ENCODE measurements around the gene PRRT1.
"Not testable (repeated sequence)": the region's sequence is repeated elsewhere in the genome, so short reads cannot be mapped to it uniquely, and the experiment has no call there.

PRRT1 gene

GRCh38 chr6:32117461-32117860 is 34.3 kb downstream of the PRRT1 start:
- DNase-seq, result no peak

GRCh38 chr6:32116674-32117073 is 35.1 kb downstream of the PRRT1 start:
- DNase-seq, result no peak

- no peak for DNase-seq
Observed at GRCh38 chr6:32115623-32116022, 36.1 kb downstream of the PRRT1 start.

- DNase-seq, result no peak
Observed at GRCh38 chr6:32114796-32115195, 36.9 kb downstream of the PRRT1 start.

GRCh38 chr6:32113386-32114352 is 38.1 kb downstream of the PRRT1 start:
- no peak for DNase-seq

GRCh38 chr6:32112431-32112980 is 39.2 kb downstream of the PRRT1 start:
- DNase-seq, result no peak

GRCh38 chr6:32111424-32112066 is 40.2 kb downstream of the PRRT1 start:
- DNase-seq, result no peak

GRCh38 chr6:32110632-32111031 is 41.1 kb downstream of the PRRT1 start:
- no peak for DNase-seq

GRCh38 chr6:32109765-32110160 is 42.0 kb downstream of the PRRT1 start:
- DNase-seq, result no peak

GRCh38 chr6:32109114-32109764 is 42.5 kb downstream of the PRRT1 start, which contains the start of gene TNXB:
Gene TNXB (minus strand): TSS chr6:32109338. CDS start chr6:32098198, 11,140 bp downstream.
- DNase-seq, result no peak

GRCh38 chr6:32108727-32109113 is 43.0 kb downstream of the PRRT1 start:
- no peak for DNase-seq

- DNase-seq, result no peak
Observed at GRCh38 chr6:32108094-32108627, 43.6 kb downstream of the PRRT1 start.

- DNase-seq, result no peak
Observed at GRCh38 chr6:32107406-32107805, 44.3 kb downstream of the PRRT1 start.

GRCh38 chr6:32105433-32105832 is 46.3 kb downstream of the PRRT1 start:
- no peak for DNase-seq

- DNase-seq, result no peak
Observed at GRCh38 chr6:32102255-32102654, 49.5 kb downstream of the PRRT1 start.

GRCh38 chr6:32100251-32100650 is 51.5 kb downstream of the PRRT1 start:
- DNase-seq, result not testable (repeated sequence)

Data from activated naive CD4-positive, alpha-beta T cell treated with anti-CD3 and anti-CD28 coated beads, Interleukin-2, amount 50 U/mL, for 16 hours (primary cell).